Panc1 (cell line): ENCODE data around the gene LPIN1.

Source experiments
- SIN3A ChIP-seq: IDR thresholded peaks from 2 replicates; pipeline ENCODE4 v1.6.1; 2012; ENCODE audit warnings: low read depth, mild to moderate bottlenecking, low read length, moderate library complexity, borderline replicate concordance; ENCODE audit not compliant: insufficient read depth
- TF ChIP-seq, protein P1 (sequence below): fragments of 450-650 bp; IDR thresholded peaks from 2 replicates; pipeline ENCODE4 v1.5.1; 2017; ENCODE audit warnings: mild to moderate bottlenecking
- TF ChIP-seq, protein P2 (sequence below), 2 experiments: IDR thresholded peaks; 2 replicates each; pipeline ENCODE4 v1.6.1; 2011 to 2012; ENCODE audit warnings: low read depth in 2 of 2, control low read depth in 1 of 2, low read length in 1 of 2, mild to moderate bottlenecking in 1 of 2, moderate library complexity in 1 of 2; ENCODE audit not compliant: insufficient read depth in 1 of 2

DNA sequence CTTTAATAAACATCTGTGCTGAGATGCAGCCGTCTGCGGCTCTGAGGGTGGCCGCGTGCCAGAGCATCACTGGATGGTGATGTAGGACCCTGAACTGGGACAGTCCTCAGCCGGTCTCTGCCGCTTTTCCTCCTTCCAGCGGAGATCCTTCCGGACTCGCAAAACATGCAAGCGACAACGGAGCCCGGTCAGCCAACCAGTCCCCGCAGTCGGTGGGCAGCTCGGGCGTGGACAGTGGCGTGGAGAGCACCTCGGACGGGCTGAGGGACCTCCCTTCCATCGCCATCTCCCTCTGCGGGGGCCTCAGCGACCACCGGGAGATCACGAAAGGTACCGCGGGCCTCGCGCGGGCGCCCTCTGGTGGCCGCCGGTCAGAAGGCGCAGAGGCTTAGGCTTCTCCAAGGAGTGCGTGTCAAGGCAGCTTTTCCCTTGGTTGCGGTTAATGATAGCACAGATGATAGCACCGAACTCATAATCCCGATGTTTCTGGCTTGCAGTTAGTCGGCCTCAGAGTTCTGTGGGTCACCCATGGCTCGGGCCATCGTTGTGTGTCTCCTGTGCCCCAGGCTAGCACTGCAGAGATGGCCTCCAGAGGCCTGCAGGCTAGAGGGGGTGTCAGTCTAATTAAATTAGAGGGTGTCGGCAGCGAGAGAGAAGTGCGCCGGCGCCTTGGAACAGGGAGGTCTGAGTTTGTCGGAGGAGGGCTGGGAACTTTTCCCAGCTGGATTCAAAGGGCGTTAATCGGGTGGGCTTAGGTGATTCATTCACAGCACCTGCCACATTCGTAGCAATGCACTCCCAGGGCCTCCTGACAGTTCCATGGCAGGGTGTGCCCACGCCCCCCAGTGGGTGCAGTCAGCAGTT, 38.5 kb downstream of the LPIN1 start:
- TF ChIP-seq, protein P1, sequence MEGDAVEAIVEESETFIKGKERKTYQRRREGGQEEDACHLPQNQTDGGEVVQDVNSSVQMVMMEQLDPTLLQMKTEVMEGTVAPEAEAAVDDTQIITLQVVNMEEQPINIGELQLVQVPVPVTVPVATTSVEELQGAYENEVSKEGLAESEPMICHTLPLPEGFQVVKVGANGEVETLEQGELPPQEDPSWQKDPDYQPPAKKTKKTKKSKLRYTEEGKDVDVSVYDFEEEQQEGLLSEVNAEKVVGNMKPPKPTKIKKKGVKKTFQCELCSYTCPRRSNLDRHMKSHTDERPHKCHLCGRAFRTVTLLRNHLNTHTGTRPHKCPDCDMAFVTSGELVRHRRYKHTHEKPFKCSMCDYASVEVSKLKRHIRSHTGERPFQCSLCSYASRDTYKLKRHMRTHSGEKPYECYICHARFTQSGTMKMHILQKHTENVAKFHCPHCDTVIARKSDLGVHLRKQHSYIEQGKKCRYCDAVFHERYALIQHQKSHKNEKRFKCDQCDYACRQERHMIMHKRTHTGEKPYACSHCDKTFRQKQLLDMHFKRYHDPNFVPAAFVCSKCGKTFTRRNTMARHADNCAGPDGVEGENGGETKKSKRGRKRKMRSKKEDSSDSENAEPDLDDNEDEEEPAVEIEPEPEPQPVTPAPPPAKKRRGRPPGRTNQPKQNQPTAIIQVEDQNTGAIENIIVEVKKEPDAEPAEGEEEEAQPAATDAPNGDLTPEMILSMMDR, result peak; percentile 99
- no peak for TF ChIP-seq SIN3A
- TF ChIP-seq, protein P2, sequence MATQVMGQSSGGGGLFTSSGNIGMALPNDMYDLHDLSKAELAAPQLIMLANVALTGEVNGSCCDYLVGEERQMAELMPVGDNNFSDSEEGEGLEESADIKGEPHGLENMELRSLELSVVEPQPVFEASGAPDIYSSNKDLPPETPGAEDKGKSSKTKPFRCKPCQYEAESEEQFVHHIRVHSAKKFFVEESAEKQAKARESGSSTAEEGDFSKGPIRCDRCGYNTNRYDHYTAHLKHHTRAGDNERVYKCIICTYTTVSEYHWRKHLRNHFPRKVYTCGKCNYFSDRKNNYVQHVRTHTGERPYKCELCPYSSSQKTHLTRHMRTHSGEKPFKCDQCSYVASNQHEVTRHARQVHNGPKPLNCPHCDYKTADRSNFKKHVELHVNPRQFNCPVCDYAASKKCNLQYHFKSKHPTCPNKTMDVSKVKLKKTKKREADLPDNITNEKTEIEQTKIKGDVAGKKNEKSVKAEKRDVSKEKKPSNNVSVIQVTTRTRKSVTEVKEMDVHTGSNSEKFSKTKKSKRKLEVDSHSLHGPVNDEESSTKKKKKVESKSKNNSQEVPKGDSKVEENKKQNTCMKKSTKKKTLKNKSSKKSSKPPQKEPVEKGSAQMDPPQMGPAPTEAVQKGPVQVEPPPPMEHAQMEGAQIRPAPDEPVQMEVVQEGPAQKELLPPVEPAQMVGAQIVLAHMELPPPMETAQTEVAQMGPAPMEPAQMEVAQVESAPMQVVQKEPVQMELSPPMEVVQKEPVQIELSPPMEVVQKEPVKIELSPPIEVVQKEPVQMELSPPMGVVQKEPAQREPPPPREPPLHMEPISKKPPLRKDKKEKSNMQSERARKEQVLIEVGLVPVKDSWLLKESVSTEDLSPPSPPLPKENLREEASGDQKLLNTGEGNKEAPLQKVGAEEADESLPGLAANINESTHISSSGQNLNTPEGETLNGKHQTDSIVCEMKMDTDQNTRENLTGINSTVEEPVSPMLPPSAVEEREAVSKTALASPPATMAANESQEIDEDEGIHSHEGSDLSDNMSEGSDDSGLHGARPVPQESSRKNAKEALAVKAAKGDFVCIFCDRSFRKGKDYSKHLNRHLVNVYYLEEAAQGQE (IDR thresholded peaks at IDR 0.05; ENCODE audit: insufficient read depth in 1 of 2, low read depth in 2 of 2, low read length in 1 of 2), result no peak
